Activated CD4-positive, alpha-beta T cell treated with anti-CD3 and anti-CD28 coated beads for 36 hours (primary cell): Measurements from ENCODE around the gene MGAT5B. TPM values are rescaled to one million over a fixed set of nuclear protein-coding genes. Genes with fewer than 3 reads are reported as not detected.

Source experiments
- ATAC-seq: fragments of 200-7000 bp; cut with Tn5 transposase; one replicate; pipeline ENCODE4 v1.10.0; 2021; ENCODE audit warnings: mild to moderate bottlenecking, moderate library complexity
- CTCF ChIA-PET: fragments of 350-600 bp; sonication (Branson Sonifier 250); formaldehyde crosslinking; loops from one replicate; lab custom pipeline; 2021; ENCODE audit warnings: antibody characterized with exemption; lab: Charles Lee
- POLR2A ChIA-PET: fragments of 350-600 bp; sonication (Branson Sonifier 250); formaldehyde crosslinking; loops from one replicate; lab custom pipeline; 2021; ENCODE audit warnings: antibody characterized with exemption, inconsistent platforms; lab: Charles Lee
- DNase-seq: peaks from one replicate; pipeline ENCODE4 v3.0.0-alpha.2; 2020
- H3K27ac Mint-ChIP-seq: one replicate; pipeline ENCODE4 v1.8.0; 2021; ENCODE audit warnings: mixed read lengths
- H3K27me3 Mint-ChIP-seq: one replicate; pipeline ENCODE4 v1.8.0; 2021; ENCODE audit warnings: mixed read lengths
- H3K36me3 Mint-ChIP-seq: one replicate; pipeline ENCODE4 v1.8.0; 2021; ENCODE audit warnings: low read depth, mixed read lengths
- H3K4me1 Mint-ChIP-seq: one replicate; pipeline ENCODE4 v1.8.0; 2021; ENCODE audit warnings: mixed read lengths
- H3K4me3 Mint-ChIP-seq: one replicate; pipeline ENCODE4 v1.8.0; 2021; ENCODE audit warnings: mild to moderate bottlenecking, moderate library complexity, mixed read lengths
- H3K9me3 Mint-ChIP-seq: one replicate; pipeline ENCODE4 v1.8.0; 2021; ENCODE audit warnings: low read depth, mixed read lengths
- intact Hi-C, 2 experiments: fragments of 100-400 bp; cut with DNase I in 1 of 2; cut with micrococcal nuclease in 1 of 2; formaldehyde crosslinking; loops; one replicate each; pipeline versions ENCODE4 v1.14.2 to v1.15.1; 2022 to 2024; cut with DNase I, micrococcal nuclease
- total RNA-seq, 2 experiments: library from RNA; stranded (reverse); gene quantifications; one replicate each; pipeline ENCODE4 v1.2.3, GENCODE V29; 2021

MGAT5B gene
- total RNA-seq, 2 experiments from 2014 or later, result not detected

- ChIA-PET CTCF (no interaction called here), POLR2A (interaction anchor here (0.6 kb wide), 1 partner anchor 136 kb away, joined by 3 read pairs; no protein-coding TSS in a partner anchor)
- no peaks in the 10 kb centered on the region for H3K4me1 Mint-ChIP-seq
- intact Hi-C loops, result no loop called here
- no peaks in the 10 kb centered on the region for H3K27me3 Mint-ChIP-seq
- H3K36me3 Mint-ChIP-seq, result no peaks in the 10 kb centered on the region
- H3K27ac Mint-ChIP-seq, result no peak overlapping the region
- DNase-seq, result no peak
- no peak overlapping the region for H3K4me3 Mint-ChIP-seq
- no peak for ATAC-seq
- H3K9me3 Mint-ChIP-seq, result no peaks in the 10 kb centered on the region
These were observed 64.5 kb downstream of the MGAT5B start for GRCh38 chr17:76932402-76933333.

- H3K9me3 Mint-ChIP-seq, result no peaks in the 10 kb centered on the region
- DNase-seq, result no peak
- POLR2A ChIA-PET, result interaction anchor here (0.6 kb wide), 3 partner anchors 58 to 300 kb away, joined by 3 to 5 read pairs (median 4); no protein-coding TSS in a partner anchor
- no peaks in the 10 kb centered on the region for H3K36me3 Mint-ChIP-seq
- no peak overlapping the region for H3K27ac Mint-ChIP-seq
- H3K27me3 Mint-ChIP-seq, result no peaks in the 10 kb centered on the region
- ATAC-seq, result no peak
- H3K4me3 Mint-ChIP-seq, result no peak overlapping the region
- CTCF ChIA-PET, result interaction anchor here (1.1 kb wide), 1 partner anchor 57 kb away, joined by 4 read pairs; no protein-coding TSS in a partner anchor
- H3K4me1 Mint-ChIP-seq, result no peaks in the 10 kb centered on the region
- intact Hi-C loops, result no loop called here
These were observed 66.5 kb downstream of the MGAT5B start for GRCh38 chr17:76934561-76935320.

- H3K9me3 Mint-ChIP-seq, result no peaks in the 10 kb centered on the region
- ChIA-PET CTCF (interaction anchor here (1.1 kb wide), 1 partner anchor 58 kb away, joined by 4 read pairs; no protein-coding TSS in a partner anchor), POLR2A (interaction anchor here (0.6 kb wide), 1 partner anchor 58 kb away, joined by 4 read pairs; no protein-coding TSS in a partner anchor)
- H3K27me3 Mint-ChIP-seq, result no peaks in the 10 kb centered on the region
- H3K4me1 Mint-ChIP-seq, result no peaks in the 10 kb centered on the region
- DNase-seq (no peak), ATAC-seq (no peak)
- intact Hi-C loops, result no loop called here
- no peak overlapping the region for H3K27ac Mint-ChIP-seq
- H3K36me3 Mint-ChIP-seq, result no peaks in the 10 kb centered on the region
- no peak overlapping the region for H3K4me3 Mint-ChIP-seq
These were observed 67.1 kb downstream of the MGAT5B start for GRCh38 chr17:76935331-76935730.

DNA sequence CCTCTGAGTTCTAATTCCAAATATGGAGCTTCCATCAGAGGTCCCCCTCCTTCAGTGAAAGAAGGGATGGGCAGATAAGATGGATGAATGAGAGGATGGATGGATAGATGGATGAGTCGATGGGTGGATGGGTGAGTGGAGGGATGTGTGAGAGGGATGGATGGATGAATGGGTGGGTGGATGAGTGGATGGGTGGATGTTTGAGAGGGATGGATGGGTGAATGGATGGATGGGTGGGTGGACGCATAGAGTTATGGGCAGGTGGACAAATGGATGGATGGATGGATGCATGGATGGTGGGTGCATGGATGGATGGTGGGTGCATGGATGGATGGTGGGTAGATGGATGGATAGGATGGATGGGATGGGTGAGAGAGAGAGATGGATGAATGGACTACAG lies 69.0 kb downstream of the MGAT5B start:
- ChIA-PET CTCF (interaction anchor here (0.6 kb wide), 1 partner anchor 69 kb away, joined by 3 read pairs; the partner anchor contains the start of gene MGAT5B), POLR2A (no interaction called here)
- Mint-ChIP-seq H3K4me3 (no peak overlapping the region), H3K9me3 (no peaks in the 10 kb centered on the region), H3K27ac (no peak overlapping the region), H3K4me1 (no peaks in the 10 kb centered on the region), H3K36me3 (no peaks in the 10 kb centered on the region), H3K27me3 (no peaks in the 10 kb centered on the region)
- DNase-seq, result no peak
- no peak for ATAC-seq
- intact Hi-C loops, result no loop called here

GRCh38 chr17:76938009-76938408 lies 69.8 kb downstream of the MGAT5B start:
- ChIA-PET POLR2A (no interaction called here), CTCF (no interaction called here)
- intact Hi-C loops, result no loop called here
- Mint-ChIP-seq H3K4me3 (no peak overlapping the region), H3K27me3 (no peaks in the 10 kb centered on the region), H3K4me1 (no peaks in the 10 kb centered on the region), H3K27ac (no peak overlapping the region), H3K36me3 (no peaks in the 10 kb centered on the region), H3K9me3 (no peaks in the 10 kb centered on the region)
- no peak for DNase-seq
- no peak for ATAC-seq

DNA sequence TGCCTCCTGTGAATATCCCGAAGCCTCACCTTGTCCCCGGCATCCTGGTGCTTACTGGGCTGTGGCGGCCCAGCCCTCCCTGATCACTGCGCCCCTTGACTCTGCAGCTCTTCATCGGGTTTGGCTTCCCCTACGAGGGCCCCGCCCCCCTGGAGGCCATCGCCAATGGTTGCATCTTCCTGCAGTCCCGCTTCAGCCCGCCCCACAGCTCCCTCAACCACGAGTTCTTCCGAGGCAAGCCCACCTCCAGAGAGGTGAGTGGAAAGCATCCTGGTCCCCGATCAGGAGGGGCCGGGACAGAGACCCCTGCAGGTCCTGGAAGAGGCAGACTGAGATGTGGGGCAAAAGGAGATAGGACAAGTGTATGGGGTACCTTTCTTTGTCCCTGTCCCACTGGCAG lies 72.1 kb downstream of the MGAT5B start:
- no peaks in the 10 kb centered on the region for H3K4me1 Mint-ChIP-seq
- no peaks in the 10 kb centered on the region for H3K27me3 Mint-ChIP-seq
- no peak overlapping the region for H3K4me3 Mint-ChIP-seq
- ATAC-seq (no peak), DNase-seq (no peak)
- ChIA-PET CTCF (no interaction called here), POLR2A (no interaction called here)
- intact Hi-C loops, result no loop called here
- no peaks in the 10 kb centered on the region for H3K36me3 Mint-ChIP-seq
- no peaks in the 10 kb centered on the region for H3K9me3 Mint-ChIP-seq
- H3K27ac Mint-ChIP-seq, result no peak overlapping the region

- ChIA-PET CTCF (interaction anchor here (0.8 kb wide), 1 partner anchor 126 kb away, joined by 3 read pairs; no protein-coding TSS in a partner anchor), POLR2A (no interaction called here)
- intact Hi-C loops, result no loop called here
These were observed 72.6 kb downstream of the MGAT5B start for GRCh38 chr17:76940738-76941350.

GRCh38 chr17:76943202-76943601 lies 75.0 kb downstream of the MGAT5B start:
- no peaks in the 10 kb centered on the region for H3K9me3 Mint-ChIP-seq
- no peaks in the 10 kb centered on the region for H3K4me1 Mint-ChIP-seq
- POLR2A ChIA-PET, result no interaction called here

More at GRCh38 chr17:76940738-76941350, 72.6 kb downstream of the MGAT5B start:
- Mint-ChIP-seq H3K36me3 (no peaks in the 10 kb centered on the region), H3K4me1 (no peaks in the 10 kb centered on the region), H3K4me3 (no peak overlapping the region), H3K27me3 (no peaks in the 10 kb centered on the region), H3K9me3 (no peaks in the 10 kb centered on the region), H3K27ac (no peak overlapping the region)
- DNase-seq (peak; percentile 35), ATAC-seq (no peak)

DNA sequence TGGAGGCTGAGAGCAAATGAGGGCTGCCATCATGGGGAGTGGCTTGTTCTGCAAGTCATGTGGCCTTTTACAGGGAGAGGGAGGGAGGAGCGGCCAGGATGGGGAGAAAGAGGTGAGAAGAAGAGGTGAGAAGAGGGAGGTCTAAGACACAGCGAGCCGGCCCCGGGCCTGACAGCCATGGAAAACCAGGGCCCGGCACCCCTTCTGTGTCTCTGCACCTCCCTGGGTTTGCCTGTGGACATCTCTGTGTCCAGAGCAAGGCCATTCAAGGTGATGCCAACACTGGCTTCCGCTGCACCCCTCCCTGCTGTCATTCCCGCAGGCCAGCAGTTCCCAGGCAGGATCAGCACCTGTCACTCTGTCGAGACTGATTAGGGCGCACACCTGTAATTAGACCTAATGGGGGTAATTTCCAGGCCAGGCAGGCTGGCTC lies 75.6 kb downstream of the MGAT5B start:
- ChIA-PET POLR2A (no interaction called here), CTCF (interaction anchor here (0.7 kb wide), 1 partner anchor 16 kb away, joined by 3 read pairs; no protein-coding TSS in a partner anchor)
- Mint-ChIP-seq H3K9me3 (no peaks in the 10 kb centered on the region), H3K27me3 (no peaks in the 10 kb centered on the region), H3K36me3 (no peaks in the 10 kb centered on the region), H3K4me3 (no peak overlapping the region), H3K27ac (no peak overlapping the region), H3K4me1 (no peaks in the 10 kb centered on the region)
- ATAC-seq (no peak), DNase-seq (no peak)
- intact Hi-C loops, result no loop called here

More at GRCh38 chr17:76943202-76943601, 75.0 kb downstream of the MGAT5B start:
- no peaks in the 10 kb centered on the region for H3K36me3 Mint-ChIP-seq
- no peak overlapping the region for H3K4me3 Mint-ChIP-seq
- H3K27me3 Mint-ChIP-seq, result no peaks in the 10 kb centered on the region
- no peak overlapping the region for H3K27ac Mint-ChIP-seq
- intact Hi-C loops, result no loop called here
- CTCF ChIA-PET, result interaction anchor here (1.4 kb wide), 1 partner anchor 8 kb away, joined by 3 read pairs; no protein-coding TSS in a partner anchor
- ATAC-seq (no peak), DNase-seq (no peak)

DNA sequence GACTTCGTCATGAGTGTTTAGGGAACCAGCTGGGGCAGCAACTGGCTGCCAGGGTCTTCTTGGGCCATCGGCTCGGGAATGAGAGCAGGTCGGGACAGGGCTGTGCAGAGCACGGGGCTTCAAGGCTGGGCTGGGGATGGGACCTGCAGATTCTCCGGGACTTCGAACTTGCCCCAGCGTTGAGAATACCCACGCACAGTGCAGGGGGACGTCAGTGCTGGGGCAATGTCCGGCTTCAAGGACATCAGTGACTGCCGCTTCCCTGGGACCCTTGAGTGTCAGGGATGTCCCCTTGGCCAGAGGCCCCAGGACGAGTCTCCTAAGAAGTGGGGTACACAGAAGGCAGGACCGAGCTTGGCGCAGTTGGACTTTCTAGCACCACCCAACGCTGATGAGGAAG lies 76.3 kb downstream of the MGAT5B start:
- Mint-ChIP-seq H3K27me3 (no peaks in the 10 kb centered on the region), H3K4me1 (no peaks in the 10 kb centered on the region), H3K9me3 (no peaks in the 10 kb centered on the region), H3K27ac (no peak overlapping the region), H3K36me3 (no peaks in the 10 kb centered on the region), H3K4me3 (no peak overlapping the region)
- ChIA-PET CTCF (interaction anchor here (0.6 to 0.7 kb wide), 2 partner anchors 15 to 179 kb away, joined by 3 to 6 read pairs; no protein-coding TSS in a partner anchor), POLR2A (no interaction called here)
- no peak for ATAC-seq
- intact Hi-C loops, result no loop called here
- no peak for DNase-seq
